ENCODE measurements around the gene CENPP. TPM values are rescaled to one million over a fixed set of nuclear protein-coding genes. Genes with fewer than 3 reads are reported as not detected.

Gene CENPP
- total and polyA plus RNA-seq, 2 donors from 2014 or later = 1.2 to 4.2 TPM

- no peaks in the 10 kb centered on the region for H3K27me3 ChIP-seq (ENCODE audit: control insufficient read depth, insufficient read depth, low read length)
- H3K36me3 ChIP-seq (ENCODE audit: control insufficient read depth in 2 of 3, insufficient read depth in 3 of 3, low read length in 3 of 3) = no peaks in the 10 kb centered on the region
- intact Hi-C loops (cut with DNase I) = no loop called here
- H3K9me3 ChIP-seq (ENCODE audit: control insufficient read depth in 2 of 3, insufficient read depth in 1 of 3, low read length in 3 of 3) = peaks cover 0 to 6% (median 0%) of the 10 kb centered on the region in 3 donors
- no peak overlapping the region for H3K9ac ChIP-seq (ENCODE audit: low read length in 3 of 3)
- TF ChIP-seq CTCF (IDR thresholded peaks at IDR 0.05; ENCODE audit: borderline replicate concordance, extremely low read depth, insufficient read depth) = no peak
- DNase-seq = no peak
- peaks cover 0 to 3% (median 0%) of the 10 kb centered on the region in 3 donors for H3K4me1 ChIP-seq (ENCODE audit: control insufficient read depth in 2 of 3, insufficient read depth in 2 of 3, low read depth in 1 of 3, low read length in 3 of 3)
- H3K4me3 ChIP-seq (ENCODE audit: low read length in 3 of 3) = no peak overlapping the region
- H3K27ac ChIP-seq (ENCODE audit: low read depth in 2 of 2, low read length in 2 of 2) = no peak overlapping the region
- no peak for FAIRE-seq
These were observed 203.4 kb downstream of the CENPP start for GRCh38 chr9:92529124-92529523.

GRCh38 chr9:92530893-92531292, 205.1 kb downstream of the CENPP start:
- Histone ChIP-seq H3K27me3 (ENCODE audit: control insufficient read depth, insufficient read depth, low read length) (no peaks in the 10 kb centered on the region), H3K36me3 (ENCODE audit: control insufficient read depth in 2 of 3, insufficient read depth in 3 of 3, low read length in 3 of 3) (no peaks in the 10 kb centered on the region), H3K27ac (ENCODE audit: low read depth in 2 of 2, low read length in 2 of 2) (no peak overlapping the region), H3K4me1 (ENCODE audit: control insufficient read depth in 2 of 3, insufficient read depth in 2 of 3, low read depth in 1 of 3, low read length in 3 of 3) (peaks cover 0 to 3% (median 2%) of the 10 kb centered on the region in 3 donors), H3K9ac (ENCODE audit: low read length in 3 of 3) (no peak overlapping the region), H3K4me3 (ENCODE audit: low read length in 3 of 3) (no peak overlapping the region), H3K9me3 (ENCODE audit: control insufficient read depth in 2 of 3, insufficient read depth in 1 of 3, low read length in 3 of 3) (peaks cover 0 to 6% (median 0%) of the 10 kb centered on the region in 3 donors)
- intact Hi-C loops (cut with DNase I) = no loop called here
- TF ChIP-seq CTCF (IDR thresholded peaks at IDR 0.05; ENCODE audit: borderline replicate concordance, extremely low read depth, insufficient read depth) = no peak
- FAIRE-seq (peak; percentile 6), DNase-seq (no peak)

- peak overlapping the region in 1 of 3 donors; percentile 30 for H3K4me3 ChIP-seq (ENCODE audit: low read length in 3 of 3)
- FAIRE-seq (no peak), DNase-seq (no peak)
- no peaks in the 10 kb centered on the region for H3K27me3 ChIP-seq (ENCODE audit: control insufficient read depth, insufficient read depth, low read length)
- H3K9me3 ChIP-seq (ENCODE audit: control insufficient read depth in 2 of 3, insufficient read depth in 1 of 3, low read length in 3 of 3) = peaks cover 0 to 6% (median 0%) of the 10 kb centered on the region in 3 donors
- no peaks in the 10 kb centered on the region for H3K36me3 ChIP-seq (ENCODE audit: control insufficient read depth in 2 of 3, insufficient read depth in 3 of 3, low read length in 3 of 3)
- intact Hi-C loops (cut with DNase I) = no loop called here
- no peak overlapping the region for H3K27ac ChIP-seq (ENCODE audit: low read depth in 2 of 2, low read length in 2 of 2)
- TF ChIP-seq CTCF (IDR thresholded peaks at IDR 0.05; ENCODE audit: borderline replicate concordance, extremely low read depth, insufficient read depth) = no peak
- H3K9ac ChIP-seq (ENCODE audit: low read length in 3 of 3) = no peak overlapping the region
- peaks cover 0 to 2% (median 0%) of the 10 kb centered on the region in 3 donors for H3K4me1 ChIP-seq (ENCODE audit: control insufficient read depth in 2 of 3, insufficient read depth in 2 of 3, low read depth in 1 of 3, low read length in 3 of 3)
These were observed 208.5 kb downstream of the CENPP start for GRCh38 chr9:92534204-92534603.

- H3K27ac ChIP-seq (ENCODE audit: low read depth in 2 of 2, low read length in 2 of 2) = no peak overlapping the region
- DNase-seq = no peak
- FAIRE-seq = no peak
- no peak overlapping the region for H3K9ac ChIP-seq (ENCODE audit: low read length in 3 of 3)
- no peaks in the 10 kb centered on the region for H3K27me3 ChIP-seq (ENCODE audit: control insufficient read depth, insufficient read depth, low read length)
- H3K4me3 ChIP-seq (ENCODE audit: low read length in 3 of 3) = peak overlapping the region in 2 of 3 donors; percentile 30 to 40
- H3K9me3 ChIP-seq (ENCODE audit: control insufficient read depth in 2 of 3, insufficient read depth in 1 of 3, low read length in 3 of 3) = peaks cover 0 to 6% (median 0%) of the 10 kb centered on the region in 3 donors
- intact Hi-C loops (cut with DNase I) = no loop called here
- no peaks in the 10 kb centered on the region for H3K36me3 ChIP-seq (ENCODE audit: control insufficient read depth in 2 of 3, insufficient read depth in 3 of 3, low read length in 3 of 3)
- no peak for TF ChIP-seq CTCF (IDR thresholded peaks at IDR 0.05; ENCODE audit: borderline replicate concordance, extremely low read depth, insufficient read depth)
- peaks cover 0 to 2% (median 0%) of the 10 kb centered on the region in 3 donors for H3K4me1 ChIP-seq (ENCODE audit: control insufficient read depth in 2 of 3, insufficient read depth in 2 of 3, low read depth in 1 of 3, low read length in 3 of 3)
These were observed 208.9 kb downstream of the CENPP start for GRCh38 chr9:92534674-92535073.

Data from kidney (tissue), 14 donors.